ENCODE results near the gene TMEM50A. TPM values are rescaled to one million over a fixed set of nuclear protein-coding genes. Genes with fewer than 3 reads are reported as not detected.
A peak's percentile ranks its signal among the peaks of the same experiment; 100 is the strongest.
"Not testable (repeated sequence)": the region's sequence is repeated elsewhere in the genome, so short reads cannot be mapped to it uniquely, and the experiment has no call there.

The TMEM50A gene
- 124 TPM for total RNA-seq

DNA sequence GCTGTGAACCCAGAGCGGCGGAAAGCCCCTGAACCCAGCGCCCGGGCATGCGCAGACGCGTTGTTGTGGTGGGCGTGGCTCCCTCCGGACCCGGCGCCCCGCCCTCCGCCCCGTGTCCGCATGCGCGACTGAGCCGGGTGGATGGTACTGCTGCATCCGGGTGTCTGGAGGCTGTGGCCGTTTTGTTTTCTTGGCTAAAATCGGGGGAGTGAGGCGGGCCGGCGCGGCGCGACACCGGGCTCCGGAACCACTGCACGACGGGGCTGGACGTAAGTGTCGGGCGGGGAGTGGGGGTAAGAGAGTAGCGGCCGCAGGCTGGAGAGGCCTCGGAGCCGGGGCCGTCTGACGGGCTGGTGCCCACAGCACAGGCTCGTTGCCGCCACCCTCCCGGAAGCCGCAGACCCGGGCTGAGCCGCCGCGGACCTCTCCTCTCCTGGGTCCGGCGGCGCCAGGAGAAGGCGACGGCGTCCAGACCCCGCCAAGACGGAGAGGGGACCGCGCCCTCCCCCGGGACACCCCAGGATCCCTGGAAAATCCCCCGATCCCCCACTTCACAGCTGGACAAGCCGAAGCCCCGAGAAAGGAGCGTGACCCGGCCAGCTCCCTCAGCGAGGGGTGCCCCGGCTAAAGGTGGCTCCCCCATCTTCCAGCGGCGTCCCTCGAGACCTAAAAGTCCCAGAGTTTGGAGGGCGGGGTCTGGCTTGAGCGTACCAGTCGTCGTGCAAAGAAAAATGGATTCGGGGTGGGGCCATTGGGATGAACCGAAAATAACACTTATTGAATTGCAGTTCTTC, at the start of gene TMEM50A:
TMEM50A (plus strand) TSS at position 147 of the 794 bp plus-strand sequence. CDS start 2,153 bp downstream, outside the sequence.
- peak; percentile 90 for DNase-seq (ENCODE audit: low spot score)

DNA sequence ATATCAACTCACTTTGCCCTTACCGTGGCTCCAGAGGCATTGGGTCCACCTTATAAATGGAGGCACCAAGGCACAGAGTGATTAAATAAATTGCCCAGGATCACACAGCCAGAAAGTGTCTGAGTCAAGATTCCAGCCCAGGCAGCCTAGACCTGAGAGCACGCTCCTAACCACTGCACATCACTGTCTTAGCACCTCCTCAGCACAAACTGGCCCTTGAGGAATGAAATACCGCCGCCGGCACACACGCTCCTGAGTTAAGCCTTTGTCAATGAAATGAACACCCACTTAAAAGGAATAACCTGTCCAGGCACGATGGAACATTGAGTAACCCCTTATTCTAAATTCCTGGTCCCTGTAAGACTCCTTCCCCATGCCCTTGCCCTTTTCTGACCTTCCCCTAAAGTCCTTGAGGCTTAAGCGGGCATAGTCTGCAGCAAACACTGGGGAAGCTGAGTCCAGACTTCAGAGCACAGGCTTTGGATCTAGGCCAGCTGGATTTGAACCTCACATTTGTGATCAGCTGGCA, 49.5 kb upstream of the TMEM50A start:
- DNase-seq (ENCODE audit: low spot score) = not testable (repeated sequence)

GRCh38 chr1:25290043-25290442, 48.1 kb upstream of the TMEM50A start:
- not testable (repeated sequence) for DNase-seq (ENCODE audit: low spot score)

DNA sequence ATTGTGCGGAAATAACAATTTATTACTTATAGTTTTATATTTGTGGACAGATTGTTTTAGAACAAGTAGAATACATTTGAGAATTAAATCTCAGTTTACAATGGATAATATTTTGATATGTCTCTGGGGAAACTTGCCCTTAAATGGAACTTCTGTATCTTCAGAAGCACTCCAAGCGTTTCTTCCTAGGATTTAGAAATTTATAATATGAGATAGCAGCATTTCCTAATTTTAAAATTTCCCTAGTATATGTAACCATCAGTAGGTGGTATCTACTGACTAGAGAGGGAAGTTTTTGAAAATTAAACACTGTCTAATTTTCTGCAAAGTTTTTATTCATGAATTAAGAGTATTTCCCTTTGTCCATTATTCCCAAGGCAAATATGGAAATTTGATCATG, 44.7 kb upstream of the TMEM50A start:
- DNase-seq (ENCODE audit: low spot score) = not testable (repeated sequence)

- not testable (repeated sequence) for DNase-seq (ENCODE audit: low spot score)
Measured at GRCh38 chr1:25294889-25295826, 43.0 kb upstream of the TMEM50A start.

- DNase-seq (ENCODE audit: low spot score) = not testable (repeated sequence)
Measured at GRCh38 chr1:25296501-25296900, 41.6 kb upstream of the TMEM50A start.

- DNase-seq (ENCODE audit: low spot score) = not testable (repeated sequence)
Measured at GRCh38 chr1:25300729-25301128, 37.4 kb upstream of the TMEM50A start.

- DNase-seq (ENCODE audit: low spot score) = not testable (repeated sequence)
Measured at GRCh38 chr1:25302330-25302729, 35.8 kb upstream of the TMEM50A start.

DNA sequence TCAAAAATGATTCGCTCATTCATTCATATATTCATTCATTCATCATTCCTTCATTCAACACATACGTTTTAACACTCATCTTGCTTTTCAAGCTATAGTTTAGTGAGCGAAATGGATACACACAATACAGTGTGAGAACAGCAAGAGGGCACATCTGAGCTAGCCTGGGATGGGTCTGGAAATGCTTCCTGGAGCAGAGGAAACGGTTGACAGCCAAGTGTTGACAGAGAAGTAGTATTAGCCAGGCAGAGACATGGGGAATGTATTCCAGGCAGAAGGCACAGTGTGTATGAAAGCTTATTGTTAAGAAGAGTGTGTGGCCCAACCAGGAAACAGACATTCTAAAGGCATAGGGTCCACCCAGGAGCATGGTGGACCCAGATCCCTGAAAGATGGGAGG, 33.2 kb upstream of the TMEM50A start:
- DNase-seq (ENCODE audit: low spot score) = not testable (repeated sequence)

GRCh38 chr1:25308168-25308567, 30.0 kb upstream of the TMEM50A start:
- DNase-seq (ENCODE audit: low spot score) = not testable (repeated sequence)

DNA sequence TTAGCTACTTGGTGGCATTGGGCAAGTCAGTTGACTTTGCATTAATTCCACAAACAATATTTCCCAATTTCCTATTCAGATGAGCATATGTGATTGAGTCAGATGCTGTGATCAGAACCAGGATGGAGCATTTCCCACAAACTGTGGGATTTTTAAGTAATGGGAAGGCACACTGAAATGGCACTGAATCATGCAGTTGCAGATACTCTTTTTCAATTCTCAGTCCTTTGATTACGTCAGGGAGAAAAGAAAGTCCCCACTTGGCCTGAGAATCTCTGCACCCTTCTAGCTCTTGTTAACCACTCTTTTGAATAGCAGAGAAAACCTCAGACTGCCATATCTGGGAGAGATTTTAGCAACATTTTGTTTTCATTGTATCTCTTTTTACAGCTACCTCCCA, 29.0 kb upstream of the TMEM50A start:
- not testable (repeated sequence) for DNase-seq (ENCODE audit: low spot score)

DNA sequence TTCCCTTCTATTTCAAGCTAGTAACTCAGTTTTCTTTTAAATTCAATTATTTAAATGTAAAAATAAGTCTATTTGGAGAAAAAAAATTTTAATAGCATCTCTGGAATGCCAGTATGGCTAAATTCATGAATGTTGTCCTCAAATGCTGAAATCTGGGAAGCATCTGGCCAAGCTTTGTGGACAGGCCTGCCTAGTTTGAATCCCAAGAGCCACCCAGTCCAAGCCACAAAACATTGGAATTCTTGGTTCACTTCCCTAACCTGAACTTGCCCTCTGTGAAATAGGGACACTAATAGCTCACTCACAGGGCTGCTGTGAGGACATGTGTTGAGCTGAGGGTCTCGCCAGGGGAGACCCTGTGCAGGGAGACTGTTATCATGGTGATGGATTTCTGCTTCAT, 28.6 kb upstream of the TMEM50A start:
- not testable (repeated sequence) for DNase-seq (ENCODE audit: low spot score)

DNA sequence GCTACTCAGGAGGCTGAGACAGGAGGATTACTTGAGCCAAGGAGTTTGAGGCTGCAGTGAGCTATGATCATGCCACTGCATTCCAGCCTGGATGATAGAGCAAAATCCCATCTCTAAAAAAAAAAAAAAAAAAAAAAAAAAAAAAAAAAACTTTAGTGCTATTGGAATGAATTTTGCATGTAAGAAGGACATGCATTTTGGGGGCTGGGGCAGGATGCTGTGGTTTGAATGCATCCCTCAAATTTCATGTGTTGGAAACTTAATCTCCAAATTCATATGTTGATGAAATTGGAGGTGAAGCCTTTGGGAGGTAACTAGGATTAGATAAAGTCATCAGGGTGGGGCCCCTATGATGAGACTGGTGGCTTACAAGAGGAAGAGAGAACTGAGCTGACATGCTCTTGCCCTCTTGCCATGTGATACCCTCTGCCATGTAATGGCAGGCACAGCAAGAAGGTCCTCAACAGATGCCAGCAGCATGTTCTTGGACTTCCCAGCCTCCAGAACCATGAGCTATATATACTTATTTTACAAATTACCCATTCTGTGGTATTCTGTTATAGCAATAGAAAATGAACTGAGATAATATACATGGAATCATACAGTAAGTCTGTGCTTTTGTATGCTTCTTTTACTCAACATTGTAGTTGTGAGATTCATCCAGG, 25.2 kb upstream of the TMEM50A start:
- DNase-seq (ENCODE audit: low spot score) = not testable (repeated sequence)

DNA sequence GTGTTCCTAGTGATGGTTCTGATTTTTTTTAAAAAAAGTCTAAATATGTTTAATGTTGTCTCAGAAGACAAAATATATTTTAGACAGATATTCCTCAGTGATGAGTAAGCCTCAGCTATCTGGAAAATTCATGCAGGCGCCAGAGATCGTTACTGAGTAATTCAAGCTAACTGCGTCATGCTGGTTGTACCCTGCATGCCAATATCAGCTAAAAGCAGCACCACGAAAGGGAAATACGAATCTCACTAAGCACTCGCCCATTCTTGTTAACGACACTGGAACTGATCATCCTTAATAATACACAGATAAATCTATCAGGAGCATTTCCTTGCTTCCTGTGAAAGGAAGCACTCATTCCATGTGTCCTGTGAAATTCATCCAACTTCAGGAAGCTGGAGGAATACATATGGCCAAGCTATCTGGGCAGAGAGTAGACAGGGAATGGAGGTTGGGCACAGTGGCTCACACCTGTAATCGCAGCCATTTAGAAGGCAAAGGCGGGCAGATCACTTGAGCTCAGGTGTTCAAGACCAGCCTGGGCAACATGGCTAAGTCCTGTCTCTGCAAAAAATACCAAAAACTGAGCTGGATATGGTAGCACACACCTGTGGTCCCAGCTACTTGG, 17.7 kb upstream of the TMEM50A start:
- not testable (repeated sequence) for DNase-seq (ENCODE audit: low spot score)

GRCh38 chr1:25322127-25322526, 16.0 kb upstream of the TMEM50A start:
- not testable (repeated sequence) for DNase-seq (ENCODE audit: low spot score)

- not testable (repeated sequence) for DNase-seq (ENCODE audit: low spot score)
Measured at GRCh38 chr1:25324407-25324806, 13.7 kb upstream of the TMEM50A start.

- DNase-seq (ENCODE audit: low spot score) = not testable (repeated sequence)
Measured at GRCh38 chr1:25327864-25328790, 10.0 kb upstream of the TMEM50A start.

- not testable (repeated sequence) for DNase-seq (ENCODE audit: low spot score)
Measured at GRCh38 chr1:25328791-25329185, 9.3 kb upstream of the TMEM50A start.

DNA sequence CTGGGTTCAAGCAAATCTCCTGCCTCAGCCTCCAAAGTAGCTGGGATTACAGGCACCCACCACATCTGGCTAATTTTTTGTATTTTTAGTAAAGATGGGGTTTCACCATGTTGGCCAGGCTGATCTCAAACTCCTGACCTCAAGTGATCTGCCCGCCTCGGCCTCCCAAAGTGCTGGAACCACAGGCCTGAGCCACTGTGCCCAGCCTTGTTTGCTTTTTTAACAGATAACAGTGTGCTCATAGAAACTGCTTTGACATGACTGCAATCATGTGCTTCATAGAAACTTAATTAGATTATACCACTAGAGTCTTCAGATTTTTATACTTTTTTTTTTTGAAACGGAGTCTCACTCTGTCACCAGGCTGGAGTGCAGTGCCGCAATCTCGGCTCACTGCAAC, 8.8 kb upstream of the TMEM50A start:
- DNase-seq (ENCODE audit: low spot score) = not testable (repeated sequence)

GRCh38 chr1:25329950-25330349, 8.2 kb upstream of the TMEM50A start:
- DNase-seq (ENCODE audit: low spot score) = not testable (repeated sequence)
